T-helper 2 cell (primary cell): ENCODE data around the gene CYP4X1.
"Not testable (repeated sequence)": the region's sequence is repeated elsewhere in the genome, so short reads cannot be mapped to it uniquely, and the experiment has no call there.

ENCODE experiments used
- DNase-seq, 5 experiments: peaks; one replicate each; pipeline versions ENCODE4 v3.0.0 to v3.0.0-alpha.2; 2012 to 2022
- total RNA-seq, 2 donors: gene quantifications; one replicate each; lab custom pipeline; 2026; lab: John Stamatoyannopoulos, UW

CYP4X1 gene
- 0.31 to 0.74 reads per million in 2 donors for total RNA-seq

GRCh38 chr1:47023268-47024140 is at the start of gene CYP4X1:
Gene CYP4X1 (plus strand): TSS chr1:47023669. CDS start chr1:47023818, 149 bp downstream.
- no peak for DNase-seq

DNA sequence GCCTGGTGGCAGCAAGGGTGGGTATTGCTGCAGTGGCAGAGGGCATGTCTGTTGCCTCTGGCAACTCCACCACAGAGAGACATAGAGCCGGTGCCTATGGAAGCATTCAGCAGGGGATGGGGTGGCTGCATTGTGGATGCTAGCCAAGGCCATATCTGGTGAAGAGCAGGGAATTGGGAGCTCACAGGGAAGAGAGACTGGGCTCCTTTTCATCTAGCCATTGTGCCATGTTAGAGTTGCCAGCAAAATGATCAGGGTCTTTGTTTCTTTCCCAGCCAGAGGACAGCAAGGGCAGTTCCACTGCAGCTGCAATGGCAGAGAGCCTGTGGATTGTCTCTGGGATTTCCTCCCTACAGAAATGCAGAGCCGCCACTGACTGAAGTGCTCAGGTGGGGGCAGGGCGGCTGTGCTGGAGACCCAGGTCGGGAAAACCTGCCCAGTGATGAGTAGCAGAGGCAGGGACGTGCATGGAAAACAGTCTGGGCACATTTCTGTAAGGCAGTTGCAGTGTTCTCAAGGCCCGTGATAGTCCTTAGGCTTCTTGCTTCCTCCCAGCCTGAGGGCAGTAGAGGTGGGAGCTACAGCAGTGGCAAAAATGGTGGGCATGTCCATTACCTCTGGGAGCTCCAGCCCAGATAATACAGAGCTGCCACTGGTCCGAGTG is 40.2 kb upstream of the CYP4X1 start:
- DNase-seq: no peak

DNA sequence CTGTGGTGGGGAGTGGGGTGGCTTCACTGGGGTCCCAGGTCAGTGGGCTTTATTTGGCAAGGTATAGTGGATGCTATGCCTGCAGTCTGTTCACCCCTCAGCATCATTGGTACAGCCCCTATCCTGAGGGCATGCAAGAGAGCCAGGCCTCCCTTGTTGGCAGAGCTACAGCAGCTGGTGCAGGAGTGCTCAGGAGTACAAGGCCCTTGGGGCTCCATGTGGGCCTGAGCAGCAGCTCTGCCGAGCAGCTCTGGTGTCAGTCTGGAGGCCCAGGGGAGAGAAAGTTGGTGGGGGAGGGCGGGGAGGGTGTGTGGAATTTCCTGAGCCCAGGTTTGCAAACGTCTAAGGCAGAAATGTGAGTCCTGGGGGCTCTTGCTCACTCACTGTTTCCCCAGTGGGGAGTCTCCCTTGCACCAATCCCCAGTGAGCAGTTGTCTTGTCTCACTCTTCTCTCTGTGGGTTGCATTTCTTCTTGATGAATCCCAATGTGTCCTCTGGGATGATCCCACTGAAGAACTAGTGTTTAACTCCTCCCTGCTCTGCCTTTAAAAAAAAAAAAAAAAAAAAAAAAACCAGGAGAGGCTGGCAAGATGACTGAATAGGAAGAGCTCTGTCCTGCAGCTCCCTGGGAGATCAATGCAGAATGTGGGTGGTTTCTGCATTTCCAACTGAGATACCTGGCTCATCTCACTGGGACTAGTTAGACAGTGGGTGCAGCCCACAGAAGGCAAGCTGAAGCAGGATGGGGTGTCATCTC is 39.5 kb upstream of the CYP4X1 start:
- no peak for DNase-seq

DNA sequence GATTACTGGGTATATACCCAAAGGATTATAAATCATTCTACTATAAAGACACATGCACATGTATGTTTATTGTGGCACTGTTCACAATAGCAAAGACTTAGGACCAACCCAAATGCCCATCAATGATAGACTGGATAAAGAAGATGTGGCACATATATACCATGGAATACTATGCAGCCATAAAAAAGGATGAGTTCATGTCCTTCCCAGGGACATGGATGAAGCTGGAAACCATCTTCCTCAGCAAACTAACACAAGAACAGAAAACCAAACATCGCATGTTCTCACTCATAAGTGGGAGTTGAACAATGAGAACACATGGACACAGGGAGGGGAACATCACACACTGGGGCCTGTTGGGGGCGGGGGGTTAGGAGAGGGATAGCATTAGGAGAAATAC is 32.9 kb upstream of the CYP4X1 start:
- not testable (repeated sequence) for DNase-seq

DNA sequence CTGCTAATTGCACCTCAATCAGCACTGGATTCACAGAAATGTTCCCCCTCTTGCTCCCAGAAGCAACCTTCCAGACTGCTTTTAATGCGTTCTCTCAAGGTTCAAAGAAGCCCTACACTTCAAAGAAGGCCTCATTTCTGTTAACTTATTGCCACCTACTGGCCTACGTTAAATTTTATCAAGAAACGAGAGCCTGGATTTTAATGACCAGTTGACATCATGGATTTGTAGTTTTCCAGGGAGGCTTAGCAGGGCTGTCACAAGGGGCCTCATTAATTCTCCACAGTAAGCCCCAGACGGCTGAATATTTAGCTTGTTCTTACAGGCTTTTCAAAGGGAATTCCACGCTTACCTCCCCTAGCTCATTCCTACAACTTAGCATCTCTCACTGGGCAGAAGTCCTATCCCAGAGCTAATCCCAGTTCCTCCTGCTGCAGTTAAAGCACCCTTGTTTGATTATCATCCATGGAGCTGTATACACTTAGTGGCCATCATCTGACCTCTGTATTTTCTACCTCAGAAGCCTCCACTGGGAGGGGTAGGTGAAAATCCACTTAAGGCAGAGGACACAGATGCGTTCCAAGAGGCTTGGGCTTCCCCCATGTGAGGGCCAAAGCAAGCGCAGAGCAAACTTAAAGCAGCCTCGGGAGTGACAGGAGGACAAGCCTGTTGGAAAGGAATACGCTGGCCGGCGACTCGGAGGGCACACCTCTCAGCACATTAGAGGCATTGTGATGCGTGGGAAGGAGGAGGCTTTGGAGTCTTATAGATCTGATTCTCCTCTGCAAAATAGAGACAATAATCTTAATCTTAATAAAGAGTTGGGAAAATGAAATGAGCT is 32.2 kb upstream of the CYP4X1 start:
- no peak for DNase-seq

GRCh38 chr1:46996659-46997281 is 26.7 kb upstream of the CYP4X1 start:
- DNase-seq: no peak

DNA sequence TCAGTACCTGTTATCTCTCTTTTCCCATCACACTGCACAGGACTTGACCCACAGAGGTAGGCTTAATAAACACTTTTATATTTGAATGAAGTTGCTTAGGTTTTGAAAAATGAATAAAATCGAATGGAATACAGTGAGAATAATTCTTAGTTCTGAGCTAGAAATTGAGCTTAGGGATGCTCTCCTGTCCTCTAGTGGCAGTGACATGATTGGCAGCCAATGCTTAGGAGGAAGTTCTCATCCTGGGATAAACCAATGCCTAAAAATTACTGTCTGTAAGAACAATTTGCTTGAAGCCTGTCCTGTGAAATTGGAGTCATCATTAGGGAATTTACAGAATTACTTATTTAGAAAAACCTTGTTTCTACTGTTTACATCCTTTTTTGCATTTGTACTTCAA is 21.3 kb upstream of the CYP4X1 start:
- no peak for DNase-seq

DNA sequence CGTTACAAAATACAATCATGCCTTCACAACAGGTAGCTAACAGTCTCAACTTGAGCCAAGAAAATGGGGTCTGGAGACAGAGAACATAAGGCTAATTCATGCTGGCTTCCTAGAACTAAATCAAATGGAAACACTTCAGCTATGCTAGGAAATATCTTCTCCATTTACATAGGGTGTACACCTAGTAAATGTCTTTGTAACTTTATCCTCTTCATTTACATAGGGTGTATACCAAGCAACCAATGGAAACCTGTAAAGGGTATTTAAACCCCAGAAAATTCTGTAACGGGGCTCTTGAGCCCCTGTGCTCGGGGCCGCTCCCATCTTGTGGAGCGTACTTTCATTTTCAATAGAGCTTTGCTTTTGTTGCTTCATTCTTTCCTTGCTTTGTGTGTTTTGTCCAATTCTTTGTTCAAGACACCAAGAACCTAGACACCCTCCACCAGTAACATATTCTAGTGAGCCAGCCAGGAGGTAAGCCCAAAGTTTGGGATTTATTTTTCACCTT is 19.5 kb upstream of the CYP4X1 start:
- DNase-seq: no peak

DNA sequence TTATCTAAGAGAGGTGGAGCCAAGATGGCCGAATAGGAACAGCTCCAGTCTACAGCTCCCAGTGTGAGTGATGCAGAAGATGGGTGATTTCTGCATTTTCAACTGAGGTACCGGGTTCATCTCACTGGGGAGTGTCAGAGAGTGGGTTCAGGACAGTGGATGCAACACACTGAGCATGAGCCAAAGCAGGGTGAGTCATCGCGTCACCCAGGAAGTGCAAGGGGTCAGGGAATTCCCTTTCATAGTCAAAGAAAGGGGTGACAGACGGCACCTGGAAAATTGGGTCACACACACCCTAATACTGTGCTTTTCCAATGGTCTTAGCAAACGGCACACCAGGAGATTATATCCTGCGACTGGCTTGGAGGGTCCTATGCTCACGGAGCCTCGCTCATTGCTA is 17.0 kb upstream of the CYP4X1 start:
- DNase-seq: not testable (repeated sequence)

- no peak for DNase-seq
Observed at GRCh38 chr1:47013293-47013692, 10.2 kb upstream of the CYP4X1 start.

- DNase-seq: no peak
Observed at GRCh38 chr1:47021070-47021469, 2.4 kb upstream of the CYP4X1 start.

DNA sequence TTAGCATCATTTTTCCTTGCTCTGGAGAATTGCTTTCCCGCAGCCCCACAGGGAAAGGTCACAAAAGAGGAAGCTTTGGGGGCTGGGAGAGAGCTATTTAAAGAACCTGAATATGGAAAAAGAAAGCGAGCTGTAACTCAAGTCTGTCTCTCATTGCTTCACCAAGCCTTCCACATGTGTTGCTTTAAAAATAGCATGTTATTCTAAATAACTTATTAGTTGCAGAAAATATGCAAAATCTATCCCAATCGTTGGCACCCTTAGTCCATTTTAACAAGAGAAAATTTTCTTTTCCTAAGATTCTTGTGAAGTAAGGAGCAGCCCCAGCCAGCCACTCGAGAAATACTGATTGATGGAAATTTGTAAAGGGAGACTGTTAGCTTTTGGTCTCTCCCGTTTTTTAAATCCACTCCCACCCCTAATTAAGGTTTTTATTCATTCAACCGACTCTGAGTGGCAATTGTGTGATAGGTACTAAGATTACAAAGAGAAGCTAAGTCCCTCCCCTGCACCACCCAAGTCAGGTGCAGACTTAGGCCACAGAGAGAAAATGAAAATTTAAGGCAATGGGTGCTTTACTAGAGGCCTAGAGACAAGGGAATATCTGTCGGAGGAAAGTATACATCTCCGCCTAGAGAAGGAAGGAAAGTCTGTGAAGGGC is 802 bp downstream of the CYP4X1 start:
- DNase-seq: no peak

- no peak for DNase-seq
Observed at GRCh38 chr1:47030170-47030805, 6.8 kb downstream of the CYP4X1 start.

DNA sequence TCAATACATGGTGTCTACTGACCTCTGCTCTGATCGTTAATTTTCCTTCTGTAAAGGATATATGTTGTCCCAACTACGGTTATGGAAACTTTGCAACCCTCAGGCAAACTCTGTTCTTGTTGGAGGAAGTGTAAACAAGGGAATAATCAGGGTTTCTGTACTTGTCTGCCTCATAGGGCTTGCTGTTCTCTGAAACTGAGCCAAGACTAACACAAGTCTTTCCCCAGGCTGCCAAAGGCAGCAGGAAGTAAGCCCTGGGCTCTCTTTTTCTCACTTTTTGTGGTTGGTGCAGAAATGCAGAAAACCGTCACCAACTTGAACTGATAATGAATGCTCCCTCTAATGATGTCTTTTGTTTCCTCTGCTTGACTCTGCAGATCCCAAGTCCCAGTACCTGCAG is 7.6 kb downstream of the CYP4X1 start:
- DNase-seq: no peak

DNA sequence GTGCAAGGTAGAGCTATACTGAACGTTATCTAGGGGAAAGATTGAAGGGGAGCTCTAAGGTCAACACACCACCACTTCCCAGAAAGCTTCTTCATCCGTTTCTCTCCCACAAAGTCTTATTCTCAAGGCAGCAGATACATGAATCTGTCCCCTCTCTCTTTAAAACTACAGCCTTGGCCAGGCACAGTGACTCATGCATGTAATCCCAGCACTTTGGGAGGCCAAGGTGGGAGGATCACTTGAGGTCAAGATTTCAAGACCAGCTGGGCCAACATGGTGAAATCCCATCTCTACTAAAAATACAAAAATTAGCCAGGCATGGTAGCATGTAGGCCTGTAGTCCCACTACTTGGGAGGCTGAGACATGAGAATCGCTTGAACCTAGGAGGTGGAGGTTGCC is 8.1 kb downstream of the CYP4X1 start:
- no peak for DNase-seq

- no peak for DNase-seq
Observed at GRCh38 chr1:47036764-47037163, 13.3 kb downstream of the CYP4X1 start.

- DNase-seq: no peak
Observed at GRCh38 chr1:47059376-47059775, 35.9 kb downstream of the CYP4X1 start.

DNA sequence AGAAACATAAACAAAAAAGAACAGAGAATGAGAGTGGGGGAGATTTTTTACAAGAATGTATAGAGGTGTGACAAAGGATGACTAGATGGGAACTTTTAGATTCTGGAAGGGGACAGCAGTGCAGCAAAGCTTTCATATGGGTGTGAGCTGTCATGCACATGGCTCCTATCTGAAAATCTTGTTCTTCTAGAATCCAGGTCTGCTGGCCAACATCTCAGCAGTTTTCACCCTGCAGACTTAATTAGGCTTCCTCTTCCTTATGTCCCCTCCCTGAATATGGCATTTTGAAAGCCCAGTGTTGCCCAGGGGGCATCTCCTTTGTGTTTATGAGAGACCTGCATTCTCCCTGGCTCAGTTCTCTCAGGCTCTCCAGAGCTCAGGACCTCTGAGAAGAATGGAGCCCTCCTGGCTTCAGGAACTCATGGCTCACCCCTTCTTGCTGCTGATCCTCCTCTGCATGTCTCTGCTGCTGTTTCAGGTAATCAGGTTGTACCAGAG is 43.7 kb downstream of the CYP4X1 start, which contains the start of gene CYP4Z1:
Gene CYP4Z1, plus strand, starts transcription at position 135 of the 498 bp plus-strand sequence. Its CDS starts 260 bp downstream, at position 395.
- no peak for DNase-seq

DNA sequence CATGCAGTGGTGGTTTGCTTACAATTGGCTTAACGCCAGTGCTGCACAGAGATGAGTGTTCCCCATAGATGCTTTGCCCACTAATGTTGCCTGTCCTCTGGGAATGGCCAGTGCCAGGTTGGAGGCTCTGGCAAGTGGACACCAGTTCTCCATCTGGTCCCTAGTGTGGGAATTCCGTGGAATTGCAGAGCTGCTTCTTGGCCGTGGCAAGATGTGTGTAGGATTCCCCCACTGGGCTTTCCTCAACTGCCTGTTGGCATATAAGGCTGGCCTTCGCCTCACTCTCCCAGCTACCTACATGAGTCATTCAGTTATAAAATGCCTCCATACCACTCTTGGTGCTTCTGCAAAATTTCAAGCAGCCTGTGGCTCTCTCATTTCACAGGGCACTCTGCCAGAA is 45.6 kb downstream of the CYP4X1 start:
- DNase-seq: not testable (repeated sequence)

DNA sequence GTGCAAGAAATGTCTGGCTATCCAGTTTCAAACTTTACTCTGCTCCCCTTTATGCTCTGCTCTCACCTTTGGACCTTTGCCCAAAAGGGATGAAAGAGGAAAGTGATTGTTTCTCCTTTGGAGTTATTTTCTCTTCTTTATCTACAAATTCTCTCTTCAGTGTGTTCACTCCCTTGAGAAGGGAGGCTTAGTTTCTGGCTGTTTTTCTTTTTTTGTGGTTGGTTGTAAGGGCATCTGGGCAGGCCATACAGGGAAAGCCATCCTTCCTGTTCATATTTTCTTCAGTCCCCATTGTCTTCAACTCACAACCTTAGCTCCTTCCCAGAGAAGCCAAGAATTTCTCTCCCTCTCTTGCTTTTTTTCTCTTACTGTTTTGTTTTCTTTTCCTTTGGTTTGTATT is 46.0 kb downstream of the CYP4X1 start:
- DNase-seq: not testable (repeated sequence)
